ENCODE results near the gene CAMTA1.

GRCh38 chr1:7785108-7785507 lies 999.9 kb downstream of the CAMTA1 start:
- TF ChIP-seq CTCF (conservative IDR thresholded peaks at IDR 0.05; ENCODE audit: low read depth, low read length) (no peak), EZH2 (IDR thresholded peaks at IDR 0.05; ENCODE audit: borderline replicate concordance, low read depth, low read length, poor library complexity, severe bottlenecking) (no peak)

All from A673 (cell line).